HepG2 (cell line): Measurements from ENCODE around the gene GLIS1. TPM values are rescaled to one million over a fixed set of nuclear protein-coding genes. Genes with fewer than 3 reads are reported as not detected.

Experiments used
- ATAC-seq: fragments of 200-7000 bp; cut with Tn5 transposase; 3 replicates; pipeline ENCODE4 v1.9.1; 2020; ENCODE audit warnings: mild to moderate bottlenecking, moderate library complexity
- BruUV-seq: library from RNA; stranded (reverse); fragments of 400-500 nt; replicated peaks from 2 replicates; lab custom pipeline; 2021; lab: Mats Ljungman, UMichigan
- CTCF ChIA-PET: fragments of 300-600 bp; formaldehyde crosslinking; extraction: SDS; loops from one replicate; lab custom pipeline; 2021; ENCODE audit warnings: low total read pairs, inconsistent platforms, low intra/inter-chr PET ratio; lab: Yijun Ruan, JAX
- POLR2A ChIA-PET: fragments of 350-600 bp; sonication (Branson Sonifier 250); formaldehyde crosslinking; loops from one replicate; lab custom pipeline; 2020; ENCODE audit warnings: antibody characterized with exemption, inconsistent platforms; lab: Yijun Ruan, JAX
- DNase-seq: peaks from one replicate; pipeline ENCODE4 v3.0.0-alpha.2; 2015; ENCODE audit warnings: low spot score
- FAIRE-seq: peaks from 3 replicates; lab custom pipeline; 2011; peaks lifted over from hg19 to GRCh38; lab: Jason Lieb, UNC
- H2AFZ ChIP-seq: one replicate; pipeline ENCODE4 v1.6.1; 2011; ENCODE audit warnings: low read length, inconsistent platforms
- H3K27ac ChIP-seq: fragments of 300-600 bp; 3 replicates; pipeline ENCODE4 v1.8.0; 2011; ENCODE audit warnings: mixed run types, mild to moderate bottlenecking, mixed read lengths, low read length, inconsistent platforms; ENCODE audit not compliant: insufficient read depth; ENCODE audit errors: extremely low read length
- H3K27me3 ChIP-seq, 2 experiments: fragments of 200-600 bp in 1 of 2; 2 replicates in 1 of 2; 3 replicates in 1 of 2; pipeline versions ENCODE4 v1.6.0 to v1.8.0; 2011; ENCODE audit warnings: low read length in 2 of 2, mild to moderate bottlenecking in 2 of 2, moderate library complexity in 2 of 2, inconsistent platforms in 1 of 2; ENCODE audit not compliant: insufficient read depth in 2 of 2, control insufficient read depth in 1 of 2
- H3K36me3 ChIP-seq, 2 experiments: fragments of 200-600 bp in 1 of 2; replicated peaks in 1 of 2; 2 replicates in 1 of 2; 3 replicates in 1 of 2; pipeline versions ENCODE4 v1.5.1 to v1.8.0; 2011; ENCODE audit warnings: low read length in 2 of 2, inconsistent platforms in 1 of 2; ENCODE audit not compliant: insufficient read depth in 2 of 2, control insufficient read depth in 1 of 2
- H3K4me1 ChIP-seq: 2 replicates; pipeline ENCODE4 v1.5.1; 2012; ENCODE audit warnings: low read length, inconsistent platforms; ENCODE audit not compliant: insufficient read depth
- H3K4me2 ChIP-seq: 2 replicates; pipeline ENCODE4 v1.6.0; 2011; ENCODE audit warnings: low read depth, low read length, inconsistent platforms
- H3K4me3 ChIP-seq, 3 experiments: fragments of 200-600 bp in 1 of 3; sonication (generic), shearing (Covaris generic) in 1 of 3; replicated peaks in 1 of 3; 2 replicates each; pipeline ENCODE4 v1.5.1; 2011 to 2016; ENCODE audit warnings: low read length in 3 of 3, inconsistent platforms in 2 of 3, low read depth in 2 of 3, mild to moderate bottlenecking in 2 of 3, control low read depth in 1 of 3, mixed read lengths in 1 of 3; ENCODE audit not compliant: insufficient read depth in 1 of 3
- H3K79me2 ChIP-seq: one replicate; pipeline ENCODE4 v1.6.1; 2011; ENCODE audit warnings: low read length, inconsistent platforms; ENCODE audit not compliant: insufficient read depth
- H3K9ac ChIP-seq: 2 replicates; pipeline ENCODE4 v1.6.0; 2011; ENCODE audit warnings: mild to moderate bottlenecking, low read depth, low read length, inconsistent platforms; ENCODE audit not compliant: insufficient read depth
- H3K9me3 ChIP-seq: 2 replicates; pipeline ENCODE4 v1.5.1; 2012; ENCODE audit warnings: mild to moderate bottlenecking, low read length
- H4K20me1 ChIP-seq: 2 replicates; pipeline ENCODE4 v1.6.0; 2011; ENCODE audit warnings: inconsistent platforms, mild to moderate bottlenecking, low read length, moderate library complexity; ENCODE audit not compliant: insufficient read depth
- ATF7 ChIP-seq, 2 experiments: fragments of 450-650 bp in 1 of 2; sonication (generic) in 1 of 2; formaldehyde crosslinking in 1 of 2; IDR thresholded peaks; 2 replicates each; pipeline versions ENCODE4 v1.4.0 to v1.6.1; 2016 to 2020; ENCODE audit warnings: antibody characterized with exemption in 1 of 2, mild to moderate bottlenecking in 1 of 2, missing genetic modification reagents in 1 of 2
- BCL6 ChIP-seq: IDR thresholded peaks from 2 replicates; pipeline ENCODE4 v1.6.1; 2016; ENCODE audit warnings: missing genetic modification reagents, missing compliant biosample characterization
- DDIT3 ChIP-seq: sonication (generic); formaldehyde crosslinking; IDR thresholded peaks from 2 replicates; pipeline ENCODE4 v1.4.0; 2020; ENCODE audit warnings: mild to moderate bottlenecking, missing genetic modification reagents
- HES4 ChIP-seq: sonication (generic); formaldehyde crosslinking; IDR thresholded peaks from 2 replicates; pipeline ENCODE4 v1.9.0; 2021; ENCODE audit warnings: mild to moderate bottlenecking, missing genetic modification reagents, borderline replicate concordance
- HNRNPK ChIP-seq: fragments of 200-400 bp; formaldehyde crosslinking; IDR thresholded peaks from 2 replicates; pipeline ENCODE4 v1.6.1; 2018; ENCODE audit warnings: low read length, low read depth, moderate library complexity, mild to moderate bottlenecking; ENCODE audit not compliant: poor library complexity, severe bottlenecking
- NFE2 ChIP-seq: sonication (generic); formaldehyde crosslinking; IDR thresholded peaks from 2 replicates; pipeline ENCODE4 v1.4.0; 2020; ENCODE audit warnings: missing genetic modification reagents
- NR1H2 ChIP-seq: sonication (generic); formaldehyde crosslinking; IDR thresholded peaks from 2 replicates; pipeline ENCODE4 v1.8.1; 2022; ENCODE audit warnings: low read depth, missing genetic modification reagents, borderline replicate concordance
- XBP1 ChIP-seq: sonication (generic); formaldehyde crosslinking; IDR thresholded peaks from 2 replicates; pipeline ENCODE4 v1.5.0; 2020; ENCODE audit warnings: missing genetic modification reagents
- ZNF10 ChIP-seq: sonication (generic); formaldehyde crosslinking; IDR thresholded peaks from 2 replicates; pipeline ENCODE4 v1.4.0; 2020; ENCODE audit warnings: mild to moderate bottlenecking, low read depth, missing genetic modification reagents, borderline replicate concordance
- ZNF282 ChIP-seq: fragments of 450-650 bp; IDR thresholded peaks from 2 replicates; pipeline ENCODE4 v1.6.1; 2018; ENCODE audit not compliant: partially characterized antibody
- ZNF337 ChIP-seq: sonication (generic); formaldehyde crosslinking; IDR thresholded peaks from 2 replicates; pipeline ENCODE4 v1.5.1; 2020; ENCODE audit warnings: missing genetic modification reagents, low read depth, mild to moderate bottlenecking, borderline replicate concordance
- ZNF879 ChIP-seq: sonication (generic); formaldehyde crosslinking; IDR thresholded peaks from 2 replicates; pipeline ENCODE4 v1.8.1; 2023; ENCODE audit warnings: missing genetic modification reagents
- WGBS: methylation state at CpG from one replicate; pipeline ENCODE4 v1.1.6; 2017; ENCODE audit warnings: low lambda C conversion rate; 5-methylcytosine and 5-hydroxymethylcytosine counted together
- in situ Hi-C: cut with HindIII; loops from 2 replicates; pipeline ENCODE4 v1.10.0; 2017; ENCODE audit warnings: low pct_unique_long_range_greater_than_20kb; ENCODE audit not compliant: extremely low pct_ligation_motif_present
- intact Hi-C: fragments of 100-400 bp; cut with micrococcal nuclease; formaldehyde crosslinking; loops from one replicate; pipeline ENCODE4 v1.10.0; 2022; ENCODE audit not compliant: unreplicated experiment
- polyA plus RNA-seq, 8 experiments: library from polyadenylated mRNA; depleted of rRNA in 3 of 8; stranded (reverse) in 7 of 8; unstranded in 1 of 8; fragments of >200 nt; fragmentation: Illumina TruSeq in 4 of 8; extraction: Trizol in 4 of 8; gene quantifications; 2 replicates each; pipeline versions ENCODE4 v1.2.1 to v1.2.3, GENCODE V29; 2011 to 2016; ENCODE audit warnings: low read depth in 4 of 8, missing spikeins in 1 of 8, mixed read lengths in 1 of 8; ENCODE audit not compliant: insufficient read depth in 1 of 8
- total RNA-seq, 5 experiments: library from RNA; depleted of rRNA; stranded (reverse); fragments of >200 nt; fragmentation: Illumina TruSeq; extraction: Trizol; gene quantifications; 2 replicates each; pipeline ENCODE4 v1.2.3, GENCODE V29; 2016; ENCODE audit warnings: low read depth in 1 of 5
- TF ChIP-seq, protein P1 (sequence below): sonication (generic); formaldehyde crosslinking; conservative IDR thresholded peaks from 2 replicates; pipeline ENCODE4 v1.4.0; 2020; ENCODE audit warnings: missing genetic modification reagents
- TF ChIP-seq, protein P2 (sequence below): sonication (generic); formaldehyde crosslinking; IDR thresholded peaks from 2 replicates; pipeline ENCODE4 v1.9.0; 2022; ENCODE audit warnings: missing genetic modification reagents, mild to moderate bottlenecking, borderline replicate concordance

The GLIS1 gene
- total and polyA plus RNA-seq, 2 of the 13 experiments (the other 11 are each of a cell fraction or from before 2014, with no cell fraction given): 0.03 TPM; not detected in 1

- no peak for ATAC-seq
- no TSS peak for BruUV-seq
- DNase-seq: no peak
- FAIRE-seq: no peak
- in situ Hi-C loops: no loop called here
- no peak overlapping the region for H3K4me2 ChIP-seq
- no peak overlapping the region for H3K4me3 ChIP-seq
- 41% methylated on average over 10 of the region's 10 CpGs for WGBS
- peak; percentile 54; the same call in 1 of the 2 replicates for TF ChIP-seq ATF7 (IDR thresholded peaks at IDR 0.05)
- TF ChIP-seq ATF7 (CRISPR knock-in tag; IDR thresholded peaks at IDR 0.05): no peak
- TF ChIP-seq ZNF282: no peak
- no peaks in the 10 kb centered on the region for H3K79me2 ChIP-seq
- H3K9ac ChIP-seq: no peak overlapping the region
- CTCF ChIA-PET: no interaction called here
- H3K27me3 ChIP-seq: peaks cover 5 to 89% of the 10 kb centered on the region in 2 experiments
- no peak overlapping the region for H3K27ac ChIP-seq
- H3K9me3 ChIP-seq: no peaks in the 10 kb centered on the region
- intact Hi-C loops: no loop called here
- H4K20me1 ChIP-seq: no peaks in the 10 kb centered on the region
- no peaks in the 10 kb centered on the region for H3K4me1 ChIP-seq
- H2AFZ ChIP-seq: no peak overlapping the region
- H3K36me3 ChIP-seq: no peaks in the 10 kb centered on the region
- POLR2A ChIA-PET: no interaction called here
These were observed 4.9 kb downstream of the GLIS1 start for GRCh38 chr1:53733975-53734649.

- H2AFZ ChIP-seq: no peak overlapping the region
- no peak for ATAC-seq
- H3K4me1 ChIP-seq: no peaks in the 10 kb centered on the region
- no peak overlapping the region for H3K4me2 ChIP-seq
- no peak overlapping the region for H3K4me3 ChIP-seq
- WGBS: 68% methylated on average over 12 of the region's 12 CpGs
- H3K36me3 ChIP-seq: no peaks in the 10 kb centered on the region
- ChIA-PET CTCF (no interaction called here), POLR2A (no interaction called here)
- peaks cover 5 to 89% of the 10 kb centered on the region in 2 experiments for H3K27me3 ChIP-seq
- no TSS peak for BruUV-seq
- no peak overlapping the region for H3K27ac ChIP-seq
- no peaks in the 10 kb centered on the region for H4K20me1 ChIP-seq
- in situ Hi-C loops: no loop called here
- H3K9ac ChIP-seq: no peak overlapping the region
- no peaks in the 10 kb centered on the region for H3K79me2 ChIP-seq
- no peak for DNase-seq
- no peaks in the 10 kb centered on the region for H3K9me3 ChIP-seq
- FAIRE-seq: no peak
- intact Hi-C loops: no loop called here
- TF ChIP-seq ZNF337 (CRISPR knock-in tag) (no peak), HNRNPK (no peak), XBP1 (CRISPR knock-in tag) (no peak), ZNF879 (CRISPR knock-in tag) (no peak), BCL6 (no peak), HES4 (CRISPR knock-in tag) (no peak), DDIT3 (CRISPR knock-in tag) (no peak), NR1H2 (CRISPR knock-in tag) (no peak), ZNF10 (CRISPR knock-in tag) (no peak), NFE2 (CRISPR knock-in tag) (no peak)
- TF ChIP-seq, protein P1, sequence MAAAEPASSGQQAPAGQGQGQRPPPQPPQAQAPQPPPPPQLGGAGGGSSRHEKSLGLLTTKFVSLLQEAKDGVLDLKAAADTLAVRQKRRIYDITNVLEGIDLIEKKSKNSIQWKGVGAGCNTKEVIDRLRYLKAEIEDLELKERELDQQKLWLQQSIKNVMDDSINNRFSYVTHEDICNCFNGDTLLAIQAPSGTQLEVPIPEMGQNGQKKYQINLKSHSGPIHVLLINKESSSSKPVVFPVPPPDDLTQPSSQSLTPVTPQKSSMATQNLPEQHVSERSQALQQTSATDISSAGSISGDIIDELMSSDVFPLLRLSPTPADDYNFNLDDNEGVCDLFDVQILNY (CRISPR knock-in tag): no peak
- TF ChIP-seq, protein P2, sequence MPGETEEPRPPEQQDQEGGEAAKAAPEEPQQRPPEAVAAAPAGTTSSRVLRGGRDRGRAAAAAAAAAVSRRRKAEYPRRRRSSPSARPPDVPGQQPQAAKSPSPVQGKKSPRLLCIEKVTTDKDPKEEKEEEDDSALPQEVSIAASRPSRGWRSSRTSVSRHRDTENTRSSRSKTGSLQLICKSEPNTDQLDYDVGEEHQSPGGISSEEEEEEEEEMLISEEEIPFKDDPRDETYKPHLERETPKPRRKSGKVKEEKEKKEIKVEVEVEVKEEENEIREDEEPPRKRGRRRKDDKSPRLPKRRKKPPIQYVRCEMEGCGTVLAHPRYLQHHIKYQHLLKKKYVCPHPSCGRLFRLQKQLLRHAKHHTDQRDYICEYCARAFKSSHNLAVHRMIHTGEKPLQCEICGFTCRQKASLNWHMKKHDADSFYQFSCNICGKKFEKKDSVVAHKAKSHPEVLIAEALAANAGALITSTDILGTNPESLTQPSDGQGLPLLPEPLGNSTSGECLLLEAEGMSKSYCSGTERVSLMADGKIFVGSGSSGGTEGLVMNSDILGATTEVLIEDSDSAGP (CRISPR knock-in tag): no peak
These were observed 5.5 kb downstream of the GLIS1 start for GRCh38 chr1:53733447-53733931.
